Measurements from ENCODE around the gene DVL2.

- TF ChIP-seq CTCF (conservative IDR thresholded peaks at IDR 0.05 in 1 of 2, IDR thresholded peaks at IDR 0.05 in 1 of 2; ENCODE audit: low read depth in 1 of 2, low read length in 2 of 2): peak; percentile 26 to 53
- TF ChIP-seq EZH2 (IDR thresholded peaks at IDR 0.05; ENCODE audit: low read length, missing control alignments): no peak
Measured at GRCh38 chr17:7213895-7214299, 20.4 kb downstream of the DVL2 start.
